ENCODE results near the gene TTC27.

The TTC27 gene

GRCh38 chr2:32738939-32739338 lies 111.1 kb downstream of the TTC27 start:
- no peaks in the 10 kb centered on the region for H3K4me1 ChIP-seq (ENCODE audit: insufficient read depth, low read length)
- no peaks in the 10 kb centered on the region for H3K9me3 ChIP-seq (ENCODE audit: insufficient read depth, low read depth, low read length)
- 91% methylated on average over 2 of the region's 2 CpGs for WGBS
- no peak overlapping the region for H3K9ac ChIP-seq (ENCODE audit: low read depth, low read length)
- H3K36me3 ChIP-seq (ENCODE audit: insufficient read depth, low read length) = peaks cover 9% of the 10 kb centered on the region; the same call in 1 of the 2 replicates
- H3K27ac ChIP-seq (ENCODE audit: low read depth, low read length) = no peak overlapping the region
- H3K4me3 ChIP-seq (ENCODE audit: low read length) = no peak overlapping the region
- H3K27me3 ChIP-seq (ENCODE audit: insufficient read depth, low read length) = no peaks in the 10 kb centered on the region

- Histone ChIP-seq H3K9me3 (ENCODE audit: insufficient read depth, low read depth, low read length) (no peaks in the 10 kb centered on the region), H3K9ac (ENCODE audit: low read depth, low read length) (no peak overlapping the region), H3K27ac (ENCODE audit: low read depth, low read length) (no peak overlapping the region), H3K36me3 (ENCODE audit: insufficient read depth, low read length) (peaks cover 9% of the 10 kb centered on the region; the same call in 1 of the 2 replicates), H3K27me3 (ENCODE audit: insufficient read depth, low read length) (no peaks in the 10 kb centered on the region), H3K4me1 (ENCODE audit: insufficient read depth, low read length) (no peaks in the 10 kb centered on the region), H3K4me3 (ENCODE audit: low read length) (no peak overlapping the region)
- WGBS = 97% methylated on average over 2 of the region's 2 CpGs
Observed at GRCh38 chr2:32739664-32740063, 111.8 kb downstream of the TTC27 start.

DNA sequence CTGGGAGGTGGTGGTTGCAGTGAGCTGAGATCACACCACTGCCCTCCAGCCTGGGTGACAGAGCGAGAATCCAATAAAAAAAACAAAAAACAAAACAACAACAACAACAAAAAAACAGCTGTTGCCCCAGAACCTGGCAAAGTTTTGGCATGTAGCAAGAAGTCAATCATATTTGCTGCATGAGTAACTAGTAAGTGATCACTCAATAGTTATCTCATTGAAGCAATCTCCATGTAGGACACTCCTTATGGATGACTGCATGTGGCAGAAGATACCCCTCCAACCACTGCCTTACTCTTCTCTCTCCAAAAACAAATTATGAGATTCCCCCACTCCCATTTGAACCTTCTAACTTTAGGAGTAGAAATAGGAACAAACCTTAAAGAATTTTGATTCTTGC lies 113.7 kb downstream of the TTC27 start:
- Histone ChIP-seq H3K9me3 (ENCODE audit: insufficient read depth, low read depth, low read length) (no peaks in the 10 kb centered on the region), H3K27ac (ENCODE audit: low read depth, low read length) (no peak overlapping the region), H3K27me3 (ENCODE audit: insufficient read depth, low read length) (no peaks in the 10 kb centered on the region), H3K4me3 (ENCODE audit: low read length) (no peak overlapping the region), H3K9ac (ENCODE audit: low read depth, low read length) (no peak overlapping the region), H3K36me3 (ENCODE audit: insufficient read depth, low read length) (peaks cover 9% of the 10 kb centered on the region; the same call in 1 of the 2 replicates), H3K4me1 (ENCODE audit: insufficient read depth, low read length) (no peaks in the 10 kb centered on the region)
- WGBS = 100% methylated on average over 1 of the region's 1 CpG

DNA sequence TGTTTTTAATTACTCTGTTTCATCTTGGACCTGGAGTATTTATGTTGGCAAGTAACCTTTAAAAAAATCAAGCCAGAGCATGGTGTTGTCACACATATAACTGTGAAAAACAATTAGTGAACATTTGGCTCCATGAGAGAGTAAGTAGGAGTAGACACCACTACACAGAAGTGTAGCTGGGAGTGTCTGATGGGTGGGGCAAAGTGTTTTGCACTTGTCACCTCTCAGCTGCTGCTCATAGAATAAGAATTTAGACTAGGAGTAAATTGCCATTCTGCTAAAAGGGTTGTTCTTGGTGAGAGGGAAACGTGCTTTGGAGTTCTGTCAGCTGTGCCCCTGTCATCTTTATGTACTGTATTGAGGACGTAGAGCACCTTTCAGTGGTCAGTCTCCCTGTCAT lies 114.5 kb downstream of the TTC27 start:
- H3K4me3 ChIP-seq (ENCODE audit: low read length) = no peak overlapping the region
- 95% methylated on average over 2 of the region's 2 CpGs for WGBS
- H3K27ac ChIP-seq (ENCODE audit: low read depth, low read length) = no peak overlapping the region
- H3K9ac ChIP-seq (ENCODE audit: low read depth, low read length) = no peak overlapping the region
- no peaks in the 10 kb centered on the region for H3K27me3 ChIP-seq (ENCODE audit: insufficient read depth, low read length)
- no peaks in the 10 kb centered on the region for H3K4me1 ChIP-seq (ENCODE audit: insufficient read depth, low read length)
- H3K9me3 ChIP-seq (ENCODE audit: insufficient read depth, low read depth, low read length) = no peaks in the 10 kb centered on the region
- peaks cover 9% of the 10 kb centered on the region; the same call in 1 of the 2 replicates for H3K36me3 ChIP-seq (ENCODE audit: insufficient read depth, low read length)

DNA sequence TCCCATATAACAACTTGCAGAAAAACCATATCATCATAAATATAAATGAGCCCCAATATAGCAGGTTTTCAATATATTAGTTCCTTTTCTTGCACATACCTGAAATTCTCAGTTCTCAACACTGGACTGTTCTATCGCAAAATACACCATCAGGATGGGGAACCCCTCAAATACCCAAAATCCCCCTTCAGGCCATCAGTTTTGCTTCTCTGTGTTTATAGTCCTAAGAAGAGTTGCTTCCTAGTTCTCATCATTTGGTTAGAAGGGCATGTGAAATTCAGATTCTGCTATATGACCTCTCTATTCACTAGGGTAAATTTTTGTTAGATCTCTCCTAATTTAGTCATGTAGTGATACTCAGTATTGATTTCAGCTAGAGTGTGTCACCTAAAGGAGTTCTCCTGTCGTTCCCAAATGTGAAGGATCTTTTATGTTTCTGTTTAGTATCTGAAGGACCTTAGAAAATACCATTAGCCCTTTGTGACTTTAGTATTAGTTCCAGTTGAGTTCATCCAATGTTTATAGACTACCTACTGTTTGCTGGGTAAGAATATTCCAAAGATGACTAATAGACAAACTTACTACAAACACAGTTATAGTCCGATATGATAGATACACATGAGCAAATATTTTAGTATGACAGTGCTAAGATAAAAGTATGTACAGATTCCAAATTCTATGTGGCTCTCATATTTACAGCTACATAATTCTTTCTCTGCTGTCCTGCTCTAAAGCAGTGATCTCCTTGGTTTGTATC lies 115.8 kb downstream of the TTC27 start:
- H3K4me3 ChIP-seq (ENCODE audit: low read length) = no peak overlapping the region
- H3K4me1 ChIP-seq (ENCODE audit: insufficient read depth, low read length) = no peaks in the 10 kb centered on the region
- H3K9me3 ChIP-seq (ENCODE audit: insufficient read depth, low read depth, low read length) = no peaks in the 10 kb centered on the region
- H3K27ac ChIP-seq (ENCODE audit: low read depth, low read length) = no peak overlapping the region
- H3K27me3 ChIP-seq (ENCODE audit: insufficient read depth, low read length) = no peaks in the 10 kb centered on the region
- H3K9ac ChIP-seq (ENCODE audit: low read depth, low read length) = no peak overlapping the region
- 81% methylated on average over 2 of the region's 3 CpGs for WGBS
- H3K36me3 ChIP-seq (ENCODE audit: insufficient read depth, low read length) = peaks cover 4% of the 10 kb centered on the region; the same call in 1 of the 2 replicates

DNA sequence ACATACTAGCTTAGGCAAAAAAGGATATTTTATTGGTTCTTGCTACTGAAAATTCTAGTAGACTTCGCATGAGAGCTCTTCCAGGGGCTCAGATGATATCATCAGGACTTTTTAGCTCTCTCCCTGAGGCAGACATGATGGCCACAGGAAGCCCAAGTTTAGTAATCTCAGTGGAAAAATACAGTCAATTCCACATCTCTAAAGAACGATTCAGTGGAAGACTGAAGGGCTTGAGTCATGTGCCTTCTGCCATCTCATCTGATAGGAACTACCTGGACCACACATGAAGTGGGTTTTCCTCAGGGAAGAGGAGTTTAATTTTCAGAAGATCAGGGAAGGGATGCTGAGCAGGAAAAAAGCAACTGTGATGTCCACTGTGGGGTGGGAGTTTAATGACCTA lies 117.3 kb downstream of the TTC27 start:
- Histone ChIP-seq H3K9ac (ENCODE audit: low read depth, low read length) (no peak overlapping the region), H3K9me3 (ENCODE audit: insufficient read depth, low read depth, low read length) (no peaks in the 10 kb centered on the region), H3K4me3 (ENCODE audit: low read length) (no peak overlapping the region), H3K36me3 (ENCODE audit: insufficient read depth, low read length) (peaks cover 4% of the 10 kb centered on the region; the same call in 1 of the 2 replicates), H3K27me3 (ENCODE audit: insufficient read depth, low read length) (no peaks in the 10 kb centered on the region), H3K4me1 (ENCODE audit: insufficient read depth, low read length) (no peaks in the 10 kb centered on the region), H3K27ac (ENCODE audit: low read depth, low read length) (no peak overlapping the region)
- 94% methylated on average over 2 of the region's 2 CpGs for WGBS

DNA sequence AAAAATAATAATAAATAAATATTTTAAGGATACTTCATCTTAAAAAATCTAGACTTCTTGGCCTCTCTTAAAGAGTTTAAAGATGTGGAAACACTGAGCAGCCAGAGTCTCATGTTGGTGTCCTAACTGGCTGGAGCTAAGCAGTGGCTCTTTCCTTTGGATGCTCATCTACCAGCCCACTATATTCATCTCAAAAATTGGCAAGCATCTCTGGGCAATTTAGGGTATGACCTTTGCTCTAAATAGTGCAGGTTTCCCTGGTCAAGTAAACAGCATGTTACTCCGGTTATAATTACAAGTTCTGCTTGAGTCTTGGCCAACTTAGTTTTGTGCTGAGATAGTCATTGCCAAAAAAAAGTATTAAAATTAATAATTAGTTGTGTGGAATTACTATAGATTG lies 117.8 kb downstream of the TTC27 start:
- no peak overlapping the region for H3K4me3 ChIP-seq (ENCODE audit: low read length)
- no peaks in the 10 kb centered on the region for H3K4me1 ChIP-seq (ENCODE audit: insufficient read depth, low read length)
- no peak overlapping the region for H3K9ac ChIP-seq (ENCODE audit: low read depth, low read length)
- no peaks in the 10 kb centered on the region for H3K9me3 ChIP-seq (ENCODE audit: insufficient read depth, low read depth, low read length)
- 94% methylated on average over 1 of the region's 1 CpG for WGBS
- H3K27ac ChIP-seq (ENCODE audit: low read depth, low read length) = no peak overlapping the region
- no peaks in the 10 kb centered on the region for H3K27me3 ChIP-seq (ENCODE audit: insufficient read depth, low read length)
- peaks cover 4% of the 10 kb centered on the region; the same call in 1 of the 2 replicates for H3K36me3 ChIP-seq (ENCODE audit: insufficient read depth, low read length)

DNA sequence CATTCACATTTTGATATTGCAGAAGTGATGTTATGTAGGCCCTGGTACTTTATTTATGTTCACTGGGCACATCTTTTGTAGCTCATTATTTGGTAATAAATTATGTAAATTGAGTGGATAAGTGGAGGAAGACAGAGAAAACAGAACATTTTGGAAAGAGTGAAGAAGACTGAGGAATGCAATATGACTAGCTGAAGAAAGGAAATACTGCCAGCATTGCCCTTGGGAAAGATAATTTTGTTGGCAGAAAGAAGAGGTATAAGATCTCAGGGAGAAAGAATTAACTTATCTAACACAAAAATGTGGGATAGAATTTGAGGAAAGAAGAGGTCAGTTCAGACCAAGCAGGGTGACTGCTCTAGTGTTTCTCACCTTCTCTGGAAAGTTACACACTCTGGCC lies 118.8 kb downstream of the TTC27 start:
- Histone ChIP-seq H3K36me3 (ENCODE audit: insufficient read depth, low read length) (no peaks in the 10 kb centered on the region), H3K27me3 (ENCODE audit: insufficient read depth, low read length) (no peaks in the 10 kb centered on the region), H3K4me3 (ENCODE audit: low read length) (no peak overlapping the region), H3K27ac (ENCODE audit: low read depth, low read length) (no peak overlapping the region), H3K9me3 (ENCODE audit: insufficient read depth, low read depth, low read length) (no peaks in the 10 kb centered on the region), H3K9ac (ENCODE audit: low read depth, low read length) (no peak overlapping the region), H3K4me1 (ENCODE audit: insufficient read depth, low read length) (no peaks in the 10 kb centered on the region)

DNA sequence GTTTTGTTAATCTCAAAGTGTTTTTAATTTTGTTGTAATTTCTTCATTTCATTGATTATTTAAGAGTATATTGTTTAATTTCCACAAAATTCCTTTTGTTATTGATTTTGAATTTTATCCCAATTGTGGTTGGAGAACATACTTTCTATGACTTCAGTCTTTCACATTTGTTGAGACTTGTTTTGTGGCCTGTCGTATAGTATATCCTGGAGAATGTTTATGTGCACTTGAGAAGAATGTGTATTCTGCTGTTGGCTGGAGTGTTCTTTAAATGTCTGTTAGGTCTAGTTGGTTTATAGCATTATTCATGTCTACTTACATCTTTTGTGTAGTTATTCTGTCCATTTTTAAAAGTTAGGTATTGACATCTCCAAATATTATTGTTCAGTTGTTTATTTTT lies 120.3 kb downstream of the TTC27 start:
- WGBS = 100% methylated on average over 1 of the region's 1 CpG
- no peaks in the 10 kb centered on the region for H3K36me3 ChIP-seq (ENCODE audit: insufficient read depth, low read length)
- no peak overlapping the region for H3K4me3 ChIP-seq (ENCODE audit: low read length)
- H3K9me3 ChIP-seq (ENCODE audit: insufficient read depth, low read depth, low read length) = no peaks in the 10 kb centered on the region
- H3K4me1 ChIP-seq (ENCODE audit: insufficient read depth, low read length) = no peaks in the 10 kb centered on the region
- H3K27me3 ChIP-seq (ENCODE audit: insufficient read depth, low read length) = no peaks in the 10 kb centered on the region
- no peak overlapping the region for H3K9ac ChIP-seq (ENCODE audit: low read depth, low read length)
- H3K27ac ChIP-seq (ENCODE audit: low read depth, low read length) = no peak overlapping the region

GRCh38 chr2:32750880-32751279 lies 123.0 kb downstream of the TTC27 start:
- no peaks in the 10 kb centered on the region for H3K9me3 ChIP-seq (ENCODE audit: insufficient read depth, low read depth, low read length)
- no peaks in the 10 kb centered on the region for H3K27me3 ChIP-seq (ENCODE audit: insufficient read depth, low read length)
- no peaks in the 10 kb centered on the region for H3K4me1 ChIP-seq (ENCODE audit: insufficient read depth, low read length)
- H3K36me3 ChIP-seq (ENCODE audit: insufficient read depth, low read length) = no peaks in the 10 kb centered on the region
- H3K9ac ChIP-seq (ENCODE audit: low read depth, low read length) = no peak overlapping the region
- no peak overlapping the region for H3K27ac ChIP-seq (ENCODE audit: low read depth, low read length)
- no peak overlapping the region for H3K4me3 ChIP-seq (ENCODE audit: low read length)

- H3K9me3 ChIP-seq (ENCODE audit: insufficient read depth, low read depth, low read length) = no peaks in the 10 kb centered on the region
- no peak overlapping the region for H3K4me3 ChIP-seq (ENCODE audit: low read length)
- WGBS = 85% methylated on average over 2 of the region's 2 CpGs
- no peaks in the 10 kb centered on the region for H3K36me3 ChIP-seq (ENCODE audit: insufficient read depth, low read length)
- no peaks in the 10 kb centered on the region for H3K4me1 ChIP-seq (ENCODE audit: insufficient read depth, low read length)
- no peaks in the 10 kb centered on the region for H3K27me3 ChIP-seq (ENCODE audit: insufficient read depth, low read length)
- H3K27ac ChIP-seq (ENCODE audit: low read depth, low read length) = no peak overlapping the region
- no peak overlapping the region for H3K9ac ChIP-seq (ENCODE audit: low read depth, low read length)
Observed at GRCh38 chr2:32752205-32752604, 124.4 kb downstream of the TTC27 start.

DNA sequence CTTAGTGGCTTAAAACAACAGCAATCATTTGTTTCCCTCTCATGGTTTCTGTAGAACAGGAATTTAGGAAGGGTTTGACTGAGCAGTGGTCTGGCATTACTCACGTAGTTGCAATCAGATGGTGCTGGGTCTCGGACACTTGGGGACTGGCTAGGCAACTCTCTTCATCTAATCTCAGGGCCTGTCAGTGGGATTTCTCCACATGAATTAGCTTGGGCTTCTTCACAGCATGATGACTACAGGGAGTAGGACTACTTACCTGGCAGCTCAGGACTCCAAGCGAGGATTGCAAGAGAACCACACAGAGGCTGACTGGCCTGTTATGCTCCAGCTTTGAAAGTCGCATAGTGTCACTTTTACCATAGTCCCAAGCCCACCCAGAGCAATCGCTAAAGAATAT lies 125.1 kb downstream of the TTC27 start:
- H3K4me3 ChIP-seq (ENCODE audit: low read length) = no peak overlapping the region
- WGBS = 87% methylated on average over 4 of the region's 5 CpGs

More for the DNA sequence above, 125.1 kb downstream of the TTC27 start:
- Histone ChIP-seq H3K4me1 (ENCODE audit: insufficient read depth, low read length) (no peaks in the 10 kb centered on the region), H3K27me3 (ENCODE audit: insufficient read depth, low read length) (no peaks in the 10 kb centered on the region), H3K9ac (ENCODE audit: low read depth, low read length) (no peak overlapping the region), H3K27ac (ENCODE audit: low read depth, low read length) (no peak overlapping the region), H3K9me3 (ENCODE audit: insufficient read depth, low read depth, low read length) (no peaks in the 10 kb centered on the region), H3K36me3 (ENCODE audit: insufficient read depth, low read length) (no peaks in the 10 kb centered on the region)

Data from HUES64 (cell line).